B cell (primary cell): ENCODE results near the gene HLA-B.

Source experiments
- CTCF ChIP-seq: fragments of 200-600 bp; IDR thresholded peaks from one replicate; pipeline ENCODE4 v1.8.0; 2022; ENCODE audit warnings: antibody characterized with exemption, mild to moderate bottlenecking
- EZH2 ChIP-seq: IDR thresholded peaks from 2 replicates; pipeline ENCODE4 v1.6.1; 2012; ENCODE audit warnings: borderline replicate concordance, low read depth, mild to moderate bottlenecking, moderate library complexity, low read length; ENCODE audit not compliant: insufficient read depth, poor library complexity, severe bottlenecking

GRCh38 chr6:31381666-31382065 is 24.7 kb upstream of the HLA-B start:
- no peak for TF ChIP-seq CTCF
- no peak for TF ChIP-seq EZH2
